ENCODE data around the gene UBL4B. TPM values are rescaled to one million over a fixed set of nuclear protein-coding genes. Genes with fewer than 3 reads are reported as not detected.

UBL4B gene
- total RNA-seq, 2 donors from 2014 or later = 8.4 TPM; not detected in 1

GRCh38 chr1:110132682-110133081, 20.4 kb downstream of the UBL4B start:
- H3K36me3 ChIP-seq = no peaks in the 10 kb centered on the region
- intact Hi-C loops (cut with DNase I) = no loop called here
- H3K4me1 ChIP-seq (replicated peaks) = no peaks in the 10 kb centered on the region

GRCh38 chr1:110133436-110133835, 21.2 kb downstream of the UBL4B start:
- TF ChIP-seq POLR2AphosphoS5 (IDR thresholded peaks at IDR 0.05) = no peak
- TF ChIP-seq POLR2A (IDR thresholded peaks at IDR 0.05) = no peak
- no peak for TF ChIP-seq CTCF (IDR thresholded peaks at IDR 0.05)
- Histone ChIP-seq H3K9me3 (no peaks in the 10 kb centered on the region), H3K27me3 (replicated peaks; ENCODE audit: insufficient read depth) (peaks cover 2% of the 10 kb centered on the region), H3K4me1 (replicated peaks) (no peaks in the 10 kb centered on the region), H3K36me3 (no peaks in the 10 kb centered on the region), H3K4me3 (no peak overlapping the region), H3K27ac (no peak overlapping the region)
- WGBS = 84% methylated on average over 4 of the region's 4 CpGs
- intact Hi-C loops (cut with DNase I) = no loop called here
- no peak for DNase-seq (ENCODE audit: low spot score)

More at GRCh38 chr1:110132682-110133081, 20.4 kb downstream of the UBL4B start:
- H3K9me3 ChIP-seq = no peaks in the 10 kb centered on the region
- no peak for DNase-seq (ENCODE audit: low spot score)
- H3K27me3 ChIP-seq (replicated peaks; ENCODE audit: insufficient read depth) = peaks cover under 1% of the 10 kb centered on the region
- H3K27ac ChIP-seq = no peak overlapping the region
- TF ChIP-seq POLR2AphosphoS5 (IDR thresholded peaks at IDR 0.05) (no peak), CTCF (IDR thresholded peaks at IDR 0.05) (no peak), POLR2A (IDR thresholded peaks at IDR 0.05) (no peak)
- no peak overlapping the region for H3K4me3 ChIP-seq

GRCh38 chr1:110134050-110134595, 21.9 kb downstream of the UBL4B start:
- Histone ChIP-seq H3K36me3 (no peaks in the 10 kb centered on the region), H3K27me3 (replicated peaks; ENCODE audit: insufficient read depth) (peaks cover 2% of the 10 kb centered on the region), H3K4me3 (no peak overlapping the region), H3K27ac (no peak overlapping the region), H3K9me3 (no peaks in the 10 kb centered on the region), H3K4me1 (replicated peaks) (no peaks in the 10 kb centered on the region)
- WGBS = 52% methylated on average over 11 of the region's 11 CpGs
- DNase-seq (ENCODE audit: low spot score) = no peak
- intact Hi-C loops (cut with DNase I) = no loop called here
- no peak for TF ChIP-seq POLR2A (IDR thresholded peaks at IDR 0.05)

GRCh38 chr1:110135246-110135645, 23.0 kb downstream of the UBL4B start:
- no peaks in the 10 kb centered on the region for H3K36me3 ChIP-seq
- H3K27ac ChIP-seq = no peak overlapping the region
- H3K9me3 ChIP-seq = no peaks in the 10 kb centered on the region
- H3K4me3 ChIP-seq = no peak overlapping the region
- TF ChIP-seq POLR2AphosphoS5 (IDR thresholded peaks at IDR 0.05) = no peak
- no peak for TF ChIP-seq CTCF (IDR thresholded peaks at IDR 0.05)
- no peak for TF ChIP-seq POLR2A (IDR thresholded peaks at IDR 0.05)
- peaks cover 2% of the 10 kb centered on the region for H3K27me3 ChIP-seq (replicated peaks; ENCODE audit: insufficient read depth)
- 41% methylated on average over 4 of the region's 4 CpGs for WGBS
- intact Hi-C loops (cut with DNase I) = no loop called here
- H3K4me1 ChIP-seq (replicated peaks) = no peaks in the 10 kb centered on the region
- no peak for DNase-seq (ENCODE audit: low spot score)

- DNase-seq (ENCODE audit: low spot score) = no peak
- WGBS = 66% methylated on average over 10 of the region's 10 CpGs
- Histone ChIP-seq H3K4me3 (no peak overlapping the region), H3K27ac (no peak overlapping the region), H3K36me3 (no peaks in the 10 kb centered on the region), H3K9me3 (no peaks in the 10 kb centered on the region), H3K27me3 (replicated peaks; ENCODE audit: insufficient read depth) (peaks cover 2% of the 10 kb centered on the region), H3K4me1 (replicated peaks) (no peaks in the 10 kb centered on the region)
- TF ChIP-seq CTCF (IDR thresholded peaks at IDR 0.05) = no peak
- TF ChIP-seq POLR2AphosphoS5 (IDR thresholded peaks at IDR 0.05) = no peak
- TF ChIP-seq POLR2A (IDR thresholded peaks at IDR 0.05) = no peak
- intact Hi-C loops (cut with DNase I) = no loop called here
These were observed 23.4 kb downstream of the UBL4B start for GRCh38 chr1:110135666-110136065.

Measured in prostate gland (tissue), 2 donors.